ENCODE data around the gene VWF. TPM values are rescaled to one million over a fixed set of nuclear protein-coding genes. Genes with fewer than 3 reads are reported as not detected.
A peak's percentile ranks its signal among the peaks of the same experiment; 100 is the strongest.

Gene VWF
- total RNA-seq, 4 donors from 2014 or later = 94.3 to 261 (median 162) TPM

- no peaks in the 10 kb centered on the region for H3K36me3 ChIP-seq
- ATAC-seq = peak; percentile 70
- 20 to 33% methylated on average over 6 to 7 of the region's 66 CpGs for WGBS, 2 donors (ENCODE audit: low coverage in 1 of 2)
Measured at GRCh38 chr12:5945071-5946008, 179.1 kb downstream of the VWF start, which contains the start of gene ANO2. Gene ANO2, minus strand, starts transcription at chr12:5945259. Its CDS starts 42 bp downstream, at chr12:5945217.

DNA sequence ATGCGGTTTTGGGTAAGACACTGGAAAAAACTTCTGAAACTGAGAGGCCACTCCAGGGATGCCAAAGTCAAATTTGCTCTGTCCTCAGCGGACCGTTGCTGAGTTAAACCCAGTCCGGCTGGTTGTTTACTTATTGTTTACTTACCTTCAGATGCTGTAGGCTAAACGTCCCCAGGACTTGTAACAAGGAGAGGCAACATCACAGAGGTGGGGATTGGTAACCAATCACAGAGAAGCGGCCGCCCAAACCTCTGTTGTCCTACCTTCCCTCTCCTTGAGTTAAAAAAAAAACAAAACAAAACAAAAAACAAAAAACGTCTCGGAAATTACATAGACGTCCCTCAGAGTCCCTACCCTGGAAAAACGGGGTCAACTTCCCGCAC, 179.8 kb downstream of the VWF start:
- Histone ChIP-seq H3K4me3 (peak overlapping the region in 1 of 2 donors; percentile 47), H3K4me1 (peaks cover 0 to 12% (median 4%) of the 10 kb centered on the region in 3 donors), H3K9me3 (no peaks in the 10 kb centered on the region), H3K27ac (no peak overlapping the region), H3K36me3 (no peaks in the 10 kb centered on the region), H3K27me3 (peaks cover 76% of the 10 kb centered on the region)
- 10 to 29% methylated on average over 2 to 6 of the region's 12 CpGs for WGBS, 2 donors (ENCODE audit: low coverage in 1 of 2)
- TF ChIP-seq POLR2AphosphoS5 (IDR thresholded peaks at IDR 0.05) (no peak), EP300 (IDR thresholded peaks at IDR 0.05) (no peak), POLR2A (IDR thresholded peaks at IDR 0.05) (no peak)
- TF ChIP-seq, protein P1, sequence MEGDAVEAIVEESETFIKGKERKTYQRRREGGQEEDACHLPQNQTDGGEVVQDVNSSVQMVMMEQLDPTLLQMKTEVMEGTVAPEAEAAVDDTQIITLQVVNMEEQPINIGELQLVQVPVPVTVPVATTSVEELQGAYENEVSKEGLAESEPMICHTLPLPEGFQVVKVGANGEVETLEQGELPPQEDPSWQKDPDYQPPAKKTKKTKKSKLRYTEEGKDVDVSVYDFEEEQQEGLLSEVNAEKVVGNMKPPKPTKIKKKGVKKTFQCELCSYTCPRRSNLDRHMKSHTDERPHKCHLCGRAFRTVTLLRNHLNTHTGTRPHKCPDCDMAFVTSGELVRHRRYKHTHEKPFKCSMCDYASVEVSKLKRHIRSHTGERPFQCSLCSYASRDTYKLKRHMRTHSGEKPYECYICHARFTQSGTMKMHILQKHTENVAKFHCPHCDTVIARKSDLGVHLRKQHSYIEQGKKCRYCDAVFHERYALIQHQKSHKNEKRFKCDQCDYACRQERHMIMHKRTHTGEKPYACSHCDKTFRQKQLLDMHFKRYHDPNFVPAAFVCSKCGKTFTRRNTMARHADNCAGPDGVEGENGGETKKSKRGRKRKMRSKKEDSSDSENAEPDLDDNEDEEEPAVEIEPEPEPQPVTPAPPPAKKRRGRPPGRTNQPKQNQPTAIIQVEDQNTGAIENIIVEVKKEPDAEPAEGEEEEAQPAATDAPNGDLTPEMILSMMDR (IDR thresholded peaks at IDR 0.05) = no peak
- ATAC-seq = no peak

More at GRCh38 chr12:5945071-5946008, 179.1 kb downstream of the VWF start, which contains the start of gene ANO2:
- H3K4me1 ChIP-seq = peaks cover 0 to 12% (median 4%) of the 10 kb centered on the region in 3 donors
- H3K27me3 ChIP-seq = peaks cover 76% of the 10 kb centered on the region
- TF ChIP-seq POLR2AphosphoS5 (IDR thresholded peaks at IDR 0.05) (no peak), EP300 (IDR thresholded peaks at IDR 0.05) (no peak), POLR2A (IDR thresholded peaks at IDR 0.05) (no peak)
- TF ChIP-seq, protein P1 (IDR thresholded peaks at IDR 0.05) = no peak
- no peaks in the 10 kb centered on the region for H3K9me3 ChIP-seq
- no peak within 1 kb of the TSS for H3K27ac ChIP-seq
- H3K4me3 ChIP-seq = peak within 1 kb of the TSS; percentile 18 to 47

DNA sequence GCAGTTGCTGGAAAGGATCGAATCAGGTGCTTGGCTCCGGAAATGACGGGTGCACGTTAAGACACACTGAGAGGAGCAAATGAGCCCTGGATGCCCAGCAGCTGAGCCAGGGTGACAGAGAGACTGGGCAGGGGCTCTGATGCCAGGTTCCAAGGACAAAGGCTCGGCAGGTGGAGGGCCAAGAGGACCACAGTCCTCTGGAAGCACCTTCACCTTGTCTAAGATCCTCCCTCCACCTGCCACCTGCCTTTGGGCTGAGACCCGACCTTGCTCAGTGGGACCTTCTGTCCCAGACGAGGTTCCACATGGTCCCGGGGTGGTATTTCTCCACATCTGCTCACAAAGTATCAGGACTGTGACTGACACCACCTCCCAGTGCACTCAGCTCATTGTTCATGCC, 180.4 kb downstream of the VWF start:
- 67 to 100% methylated on average over 1 to 6 of the region's 8 CpGs for WGBS, 2 donors (ENCODE audit: low coverage in 1 of 2)
- Histone ChIP-seq H3K36me3 (no peaks in the 10 kb centered on the region), H3K9me3 (no peaks in the 10 kb centered on the region), H3K27me3 (peaks cover 73% of the 10 kb centered on the region), H3K4me3 (no peak overlapping the region), H3K27ac (no peak overlapping the region), H3K4me1 (peaks cover 0 to 12% (median 4%) of the 10 kb centered on the region in 3 donors)
- TF ChIP-seq POLR2AphosphoS5 (IDR thresholded peaks at IDR 0.05) = no peak
- TF ChIP-seq EP300 (IDR thresholded peaks at IDR 0.05) = no peak
- TF ChIP-seq, protein P1 (IDR thresholded peaks at IDR 0.05) = no peak
- TF ChIP-seq POLR2A (IDR thresholded peaks at IDR 0.05) = no peak
- no peak for ATAC-seq

DNA sequence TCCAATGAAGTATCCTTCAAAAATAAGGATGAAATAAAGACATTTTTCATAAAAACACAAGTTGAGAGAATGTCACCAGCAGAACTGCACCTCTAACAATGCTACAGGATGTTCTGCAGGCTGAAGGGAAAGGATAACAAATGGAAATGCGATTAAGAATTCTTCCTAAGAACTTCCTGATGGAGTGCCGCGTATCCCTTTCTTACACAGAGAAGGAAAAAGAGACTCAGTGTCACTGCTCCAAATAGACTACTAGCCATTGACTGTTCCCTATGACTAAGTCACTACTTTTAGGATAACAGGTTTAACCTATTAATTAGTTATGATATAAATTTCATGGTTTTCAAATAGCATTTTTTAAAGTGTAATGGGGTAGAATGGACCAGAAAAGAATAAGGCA, 182.6 kb downstream of the VWF start:
- WGBS, 2 donors (ENCODE audit: low coverage in 1 of 2) = 69 to 73% methylated on average over 3 of the region's 3 CpGs
- Histone ChIP-seq H3K27ac (no peak overlapping the region), H3K4me1 (peaks cover 0 to 12% (median 4%) of the 10 kb centered on the region in 3 donors), H3K36me3 (no peaks in the 10 kb centered on the region), H3K27me3 (peaks cover 69% of the 10 kb centered on the region), H3K4me3 (no peak overlapping the region), H3K9me3 (no peaks in the 10 kb centered on the region)
- TF ChIP-seq POLR2A (IDR thresholded peaks at IDR 0.05) = no peak
- TF ChIP-seq, protein P1 (IDR thresholded peaks at IDR 0.05) = no peak
- TF ChIP-seq EP300 (IDR thresholded peaks at IDR 0.05) = no peak
- no peak for TF ChIP-seq POLR2AphosphoS5 (IDR thresholded peaks at IDR 0.05)
- no peak for ATAC-seq

Data from gastroesophageal sphincter (tissue), 4 donors.